Thoracic aorta (tissue), 2 donors: ENCODE data around the gene BLOC1S4. TPM values are rescaled to one million over a fixed set of nuclear protein-coding genes. Genes with fewer than 3 reads are reported as not detected.
A peak's percentile ranks its signal among the peaks of the same experiment; 100 is the strongest.

ENCODE experiments used
- ATAC-seq: fragments of 150-250 bp; one replicate; pipeline ENCODE4 v1.8.0; 2017; ENCODE audit warnings: low read depth; ENCODE audit not compliant: insufficient number of reproducible peaks, low FRiP score
- DNase-seq: peaks from one replicate; pipeline ENCODE4 v3.0.0-alpha.2; 2020; ENCODE audit warnings: low spot score
- H3K27ac ChIP-seq, 2 donors: fragments of 200-600 bp; sonication (generic); 1 replicate in 1 of 2; 2 replicates in 1 of 2; pipeline ENCODE4 v1.5.1; 2016; ENCODE audit warnings: mild to moderate bottlenecking in 2 of 2, moderate library complexity in 2 of 2
- H3K27me3 ChIP-seq: fragments of 200-600 bp; sonication (generic); replicated peaks from 2 replicates; pipeline ENCODE4 v1.6.0; 2016; ENCODE audit warnings: mild to moderate bottlenecking; ENCODE audit not compliant: insufficient read depth
- H3K36me3 ChIP-seq: fragments of 200-600 bp; sonication (generic); one replicate; pipeline ENCODE4 v1.5.1; 2016
- H3K4me1 ChIP-seq, 2 donors: fragments of 200-600 bp; sonication (generic); 1 replicate in 1 of 2; 2 replicates in 1 of 2; pipeline versions ENCODE4 v1.5.1 to v1.6.0; 2016; ENCODE audit warnings: low read depth in 2 of 2, mild to moderate bottlenecking in 1 of 2; ENCODE audit not compliant: control insufficient read depth in 1 of 2
- H3K4me3 ChIP-seq: fragments of 200-600 bp; sonication (generic); 2 replicates; pipeline ENCODE4 v1.5.1; 2016; ENCODE audit warnings: mild to moderate bottlenecking
- H3K9me3 ChIP-seq: fragments of 200-600 bp; sonication (generic); 2 replicates; pipeline ENCODE4 v1.5.1; 2016
- CTCF ChIP-seq: fragments of 200-600 bp; sonication (generic); IDR thresholded peaks from one replicate; pipeline ENCODE4 v1.5.1; 2019; ENCODE audit warnings: antibody characterized with exemption
- total RNA-seq, 2 donors: library from RNA; depleted of rRNA; stranded (reverse); fragments of >200 nt; gene quantifications; one replicate each; pipeline versions ENCODE4 v1.1.0 to v1.2.3, GENCODE V29; 2016

The BLOC1S4 gene
- total RNA-seq, 2 donors from 2014 or later: 18.1 to 27.4 TPM

DNA sequence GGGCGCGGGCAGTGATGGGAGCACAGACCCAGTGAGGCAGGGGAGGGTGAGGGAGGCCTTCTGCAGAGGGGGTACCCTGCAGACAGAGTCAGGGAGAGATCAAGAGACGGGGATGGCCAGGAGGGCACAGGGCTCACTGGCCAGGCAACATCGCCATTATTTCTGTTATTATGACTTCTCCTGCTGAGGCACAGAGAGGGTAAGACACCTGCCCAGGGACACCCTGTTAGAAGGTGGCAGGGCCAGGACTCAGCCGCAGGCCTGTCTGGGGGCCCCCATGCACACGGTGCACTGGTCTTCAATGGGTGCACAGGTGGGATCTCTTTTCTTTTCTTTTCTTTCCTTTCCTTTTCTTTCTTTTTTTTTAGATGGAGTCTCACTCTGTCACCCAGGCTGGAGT lies 15.8 kb downstream of the BLOC1S4 start:
- H3K27ac ChIP-seq: no peak overlapping the region
- ATAC-seq (no peak), DNase-seq (no peak)
- no peaks in the 10 kb centered on the region for H3K9me3 ChIP-seq
- H3K36me3 ChIP-seq: no peaks in the 10 kb centered on the region
- no peaks in the 10 kb centered on the region for H3K27me3 ChIP-seq
- H3K4me3 ChIP-seq: no peak overlapping the region
- peaks cover 9 to 12% of the 10 kb centered on the region in 2 donors for H3K4me1 ChIP-seq
- no peak for TF ChIP-seq CTCF

DNA sequence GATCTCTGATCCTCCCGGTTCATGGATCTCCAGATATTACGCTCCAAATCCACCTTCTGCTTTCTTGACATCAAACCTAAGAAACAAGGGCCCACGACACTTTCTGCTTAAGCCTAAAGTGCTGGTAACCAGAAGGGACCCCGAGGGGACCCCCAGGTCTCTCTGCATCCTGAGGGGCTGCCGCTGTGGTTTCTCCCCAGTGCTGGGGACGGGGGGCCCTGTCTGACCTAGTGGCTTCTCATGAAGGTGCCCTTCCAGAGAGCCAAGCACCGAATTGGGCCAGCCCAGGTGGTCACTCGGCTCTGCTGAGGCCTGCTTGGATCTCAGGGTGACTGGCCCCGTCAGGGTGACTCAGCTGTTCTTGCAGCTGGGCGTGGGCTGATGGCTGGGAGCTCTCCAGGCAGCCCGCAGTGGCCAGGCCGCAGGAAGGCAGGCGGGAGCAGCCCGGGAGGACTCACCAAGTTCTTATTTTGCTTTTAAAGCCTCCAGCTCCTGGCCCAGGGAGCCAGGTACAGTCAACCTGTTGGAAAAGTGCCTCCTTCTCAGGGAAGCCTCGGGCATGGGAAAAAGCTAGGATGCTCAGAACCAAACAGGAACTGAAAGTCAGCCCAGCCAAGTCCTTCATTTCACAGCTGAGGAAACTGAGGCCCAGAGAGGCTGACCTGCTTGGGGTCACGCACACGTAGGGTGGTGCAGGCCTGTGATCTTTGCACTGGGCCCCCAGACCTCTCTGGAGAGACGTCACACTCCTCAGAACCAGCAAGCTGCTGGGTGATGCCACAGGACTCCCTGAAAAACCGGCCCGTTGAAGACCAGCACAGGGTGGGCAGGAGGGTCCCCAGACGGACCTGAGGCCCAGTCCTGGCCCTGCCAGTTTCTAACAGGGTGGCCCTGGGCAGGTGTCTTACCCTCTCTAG lies 16.7 kb downstream of the BLOC1S4 start:
- ATAC-seq (peak; percentile 33), DNase-seq (no peak)
- H3K4me1 ChIP-seq: peaks cover 9 to 12% of the 10 kb centered on the region in 2 donors
- peak overlapping the region; percentile 69 to 75 for H3K27ac ChIP-seq
- TF ChIP-seq CTCF: no peak
- H3K27me3 ChIP-seq: no peaks in the 10 kb centered on the region
- no peaks in the 10 kb centered on the region for H3K36me3 ChIP-seq
- peak overlapping the region; percentile 28 for H3K4me3 ChIP-seq
- no peaks in the 10 kb centered on the region for H3K9me3 ChIP-seq

- no peaks in the 10 kb centered on the region for H3K36me3 ChIP-seq
- DNase-seq (no peak), ATAC-seq (no peak)
- no peaks in the 10 kb centered on the region for H3K9me3 ChIP-seq
- TF ChIP-seq CTCF: no peak
- H3K27me3 ChIP-seq: no peaks in the 10 kb centered on the region
- H3K4me3 ChIP-seq: no peak overlapping the region
- peak overlapping the region; percentile 69 to 75 for H3K27ac ChIP-seq
- H3K4me1 ChIP-seq: peaks cover 9 to 12% of the 10 kb centered on the region in 2 donors
These were observed 17.6 kb downstream of the BLOC1S4 start for GRCh38 chr4:6733358-6734164.

DNA sequence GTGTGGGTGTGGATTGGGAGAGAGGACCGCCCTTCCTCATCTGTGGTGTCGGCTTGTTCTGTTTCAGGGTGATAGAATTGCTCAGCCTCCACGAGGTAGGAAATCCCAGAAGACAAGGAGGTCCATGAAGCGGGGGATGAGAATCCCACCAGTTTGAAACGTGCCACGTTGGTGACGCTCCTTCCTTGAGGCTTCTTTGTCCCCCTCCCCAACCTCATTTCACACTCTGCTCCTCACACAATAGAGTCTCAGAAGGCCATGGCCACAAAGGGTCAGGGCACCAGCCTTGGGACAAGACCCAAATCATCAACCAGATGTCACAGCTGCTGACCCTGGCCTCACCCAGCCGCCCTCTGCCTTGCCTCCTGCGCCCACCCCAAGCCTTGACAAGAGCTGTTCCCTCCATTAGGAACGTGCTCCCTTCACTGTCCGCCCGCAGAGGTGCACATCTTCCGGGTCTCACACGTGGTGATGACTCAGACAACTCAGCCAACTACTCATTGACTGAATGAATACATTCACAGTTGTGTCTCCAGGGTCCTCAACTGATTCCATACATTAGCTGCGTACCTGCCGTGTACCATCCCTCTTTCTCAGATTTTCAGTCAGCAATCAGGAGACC lies 18.3 kb downstream of the BLOC1S4 start:
- no peak for TF ChIP-seq CTCF
- no peak overlapping the region for H3K4me3 ChIP-seq
- DNase-seq: no peak
- ATAC-seq: no peak
- no peak overlapping the region for H3K27ac ChIP-seq
- no peaks in the 10 kb centered on the region for H3K36me3 ChIP-seq
- no peaks in the 10 kb centered on the region for H3K27me3 ChIP-seq
- H3K4me1 ChIP-seq: peaks cover 9 to 12% of the 10 kb centered on the region in 2 donors
- no peaks in the 10 kb centered on the region for H3K9me3 ChIP-seq

GRCh38 chr4:6739920-6740319 lies 23.9 kb downstream of the BLOC1S4 start:
- DNase-seq: no peak
- no peak for ATAC-seq
- no peak for TF ChIP-seq CTCF

More at GRCh38 chr4:6739920-6740319, 23.9 kb downstream of the BLOC1S4 start:
- no peaks in the 10 kb centered on the region for H3K27me3 ChIP-seq
- H3K9me3 ChIP-seq: no peaks in the 10 kb centered on the region
- no peak overlapping the region for H3K27ac ChIP-seq
- no peaks in the 10 kb centered on the region for H3K36me3 ChIP-seq
- H3K4me1 ChIP-seq: no peaks in the 10 kb centered on the region
- no peak overlapping the region for H3K4me3 ChIP-seq
